GM23338 (cell line): ENCODE measurements around the gene TAOK3.

ENCODE experiments used
- CREB1 ChIP-seq: fragments of 250-450 bp; sonication (Bioruptor Pico); IDR thresholded peaks from 2 replicates; pipeline ENCODE4 v1.5.0; 2020; ENCODE audit warnings: low read depth, mild to moderate bottlenecking, moderate library complexity
- CTCF ChIP-seq, 2 experiments: fragments of 200-600 bp in 1 of 2; sonication (generic) in 1 of 2; conservative IDR thresholded peaks; 2 replicates each; pipeline versions ENCODE4 v1.5.1 to v1.6.1; 2016 to 2017; ENCODE audit warnings: antibody characterized with exemption in 2 of 2, low read depth in 2 of 2, mild to moderate bottlenecking in 2 of 2, moderate library complexity in 1 of 2
- EZH2 ChIP-seq: fragments of 200-600 bp; sonication (generic); IDR thresholded peaks from one replicate; pipeline ENCODE4 v1.8.0; 2017; ENCODE audit warnings: antibody characterized with exemption, mild to moderate bottlenecking, low read depth; ENCODE audit not compliant: unreplicated experiment
- EZH2phosphoT487 ChIP-seq: fragments of 200-600 bp; sonication (generic); IDR thresholded peaks from one replicate; pipeline ENCODE4 v1.8.1; 2018; ENCODE audit warnings: antibody characterized with exemption; ENCODE audit not compliant: unreplicated experiment
- JUNB ChIP-seq: IDR thresholded peaks from one replicate; pipeline ENCODE4 v1.6.1; 2016; ENCODE audit warnings: antibody characterized with exemption; ENCODE audit not compliant: unreplicated experiment
- POLR2AphosphoS5 ChIP-seq: IDR thresholded peaks from 2 replicates; pipeline ENCODE4 v1.6.1; 2016; ENCODE audit warnings: antibody characterized with exemption, low read depth
- REST ChIP-seq: IDR thresholded peaks from one replicate; pipeline ENCODE4 v1.6.1; 2018; ENCODE audit warnings: antibody characterized with exemption; ENCODE audit not compliant: unreplicated experiment
- ZNF114 ChIP-seq: fragments of 250-450 bp; sonication (Bioruptor Pico); IDR thresholded peaks from 2 replicates; pipeline ENCODE4 v1.5.0; 2020; ENCODE audit warnings: mild to moderate bottlenecking, moderate library complexity
- ZNF331 ChIP-seq: fragments of 250-450 bp; sonication (Bioruptor Pico); IDR thresholded peaks from 2 replicates; pipeline ENCODE4 v1.5.0; 2020; ENCODE audit warnings: low read depth, mild to moderate bottlenecking, moderate library complexity
- TF ChIP-seq, protein P1 (sequence below): IDR thresholded peaks from 2 replicates; pipeline ENCODE4 v1.6.1; 2016; ENCODE audit warnings: antibody characterized with exemption

- TF ChIP-seq CTCF (conservative IDR thresholded peaks at IDR 0.05; ENCODE audit: low read depth in 2 of 2): no peak
- TF ChIP-seq, protein P1, sequence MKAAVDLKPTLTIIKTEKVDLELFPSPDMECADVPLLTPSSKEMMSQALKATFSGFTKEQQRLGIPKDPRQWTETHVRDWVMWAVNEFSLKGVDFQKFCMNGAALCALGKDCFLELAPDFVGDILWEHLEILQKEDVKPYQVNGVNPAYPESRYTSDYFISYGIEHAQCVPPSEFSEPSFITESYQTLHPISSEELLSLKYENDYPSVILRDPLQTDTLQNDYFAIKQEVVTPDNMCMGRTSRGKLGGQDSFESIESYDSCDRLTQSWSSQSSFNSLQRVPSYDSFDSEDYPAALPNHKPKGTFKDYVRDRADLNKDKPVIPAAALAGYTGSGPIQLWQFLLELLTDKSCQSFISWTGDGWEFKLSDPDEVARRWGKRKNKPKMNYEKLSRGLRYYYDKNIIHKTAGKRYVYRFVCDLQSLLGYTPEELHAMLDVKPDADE: no peak
- TF ChIP-seq POLR2AphosphoS5: no peak
- no peak for TF ChIP-seq EZH2phosphoT487
- no peak for TF ChIP-seq CREB1 (CRISPR knock-in tag)
- no peak for TF ChIP-seq EZH2
- TF ChIP-seq ZNF114 (CRISPR knock-in tag): no peak
- TF ChIP-seq REST: no peak
- TF ChIP-seq ZNF331 (CRISPR knock-in tag): no peak
- TF ChIP-seq JUNB: no peak
Measured at GRCh38 chr12:118282767-118283166, 89.9 kb downstream of the TAOK3 start.
